ENCODE measurements around the gene SHISAL2A. TPM values are rescaled to one million over a fixed set of nuclear protein-coding genes. Genes with fewer than 3 reads are reported as not detected.

The SHISAL2A gene
- polyA plus RNA-seq, 6 donors from 2014 or later, result 7.4 to 19.6 (median 15.7) TPM

- Mint-ChIP-seq H3K27ac (peak within 1 kb of the TSS; percentile 79 to 95 (median 88)), H3K4me3 (peak within 1 kb of the TSS; percentile 78 to 95 (median 91)), H3K9me3 (peaks cover 0 to 1% (median 0%) of the 10 kb centered on the region in 7 donors), H3K4me1 (peaks cover 49 to 58% (median 54%) of the 10 kb centered on the region in 3 donors), H3K36me3 (no peaks in the 10 kb centered on the region), H3K27me3 (no peaks in the 10 kb centered on the region)
- DNase-seq, result peak; percentile 59
- peak; percentile 79 to 80 for ATAC-seq (ENCODE audit: low read depth in 2 of 2)
Observed at GRCh38 chr1:52601991-52602855, 30.7 kb upstream of the SHISAL2A start, which contains the start of gene GPX7. Gene GPX7, plus strand, starts transcription at chr1:52602371. Its CDS starts 39 bp downstream, at chr1:52602410.

DNA sequence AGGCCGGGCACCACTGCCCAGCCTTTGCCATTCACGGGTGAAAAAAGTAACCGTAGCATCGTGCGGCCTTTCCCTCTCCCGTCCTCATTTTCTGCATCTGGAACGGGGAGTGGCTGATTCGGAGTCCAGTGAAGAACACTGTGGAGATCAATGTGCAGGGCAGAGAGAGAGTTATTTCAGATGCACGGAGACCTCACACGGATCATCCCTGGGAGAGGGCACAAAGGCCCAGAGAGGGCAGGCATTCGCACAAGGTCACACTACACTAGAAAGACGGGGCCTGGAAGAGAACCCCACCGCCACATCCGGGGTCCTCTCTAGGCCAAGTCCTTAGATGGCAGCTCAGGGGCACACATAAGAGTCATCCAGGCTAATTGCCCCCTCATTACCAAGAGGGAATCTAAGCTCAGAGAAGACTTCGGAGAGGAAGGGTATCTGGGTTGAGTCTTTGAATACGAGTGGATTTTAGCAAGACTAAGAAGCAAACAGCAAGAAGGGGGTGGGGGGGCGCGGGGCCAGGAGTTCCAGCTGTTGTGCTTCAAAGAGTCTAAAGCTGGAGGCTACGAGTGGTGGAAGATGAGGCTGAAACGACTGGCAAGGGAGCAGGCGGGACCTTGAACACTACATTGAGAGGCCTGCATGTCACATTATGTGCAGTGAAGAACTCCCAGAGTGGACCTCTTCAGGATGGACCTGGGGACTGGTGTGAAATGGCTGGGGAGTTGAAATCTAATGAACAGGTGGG is 29.9 kb upstream of the SHISAL2A start:
- peak overlapping the region; percentile 78 to 95 (median 91) for H3K4me3 Mint-ChIP-seq
- DNase-seq (no peak), ATAC-seq (ENCODE audit: low read depth in 2 of 2) (peak; percentile 3 to 9)
- no peaks in the 10 kb centered on the region for H3K27me3 Mint-ChIP-seq
- H3K36me3 Mint-ChIP-seq, result no peaks in the 10 kb centered on the region
- H3K4me1 Mint-ChIP-seq, result peaks cover 45 to 66% (median 61%) of the 10 kb centered on the region in 3 donors
- peak overlapping the region; percentile 61 to 93 (median 84) for H3K27ac Mint-ChIP-seq
- H3K9me3 Mint-ChIP-seq, result peaks cover 0 to 1% (median 0%) of the 10 kb centered on the region in 7 donors

GRCh38 chr1:52603630-52604029 is 29.3 kb upstream of the SHISAL2A start:
- Mint-ChIP-seq H3K27me3 (no peaks in the 10 kb centered on the region), H3K9me3 (peaks cover 0 to under 1% (median 0%) of the 10 kb centered on the region in 7 donors), H3K27ac (peak overlapping the region; percentile 44 to 93 (median 84)), H3K4me3 (peak overlapping the region; percentile 78 to 95 (median 91)), H3K4me1 (peaks cover 42 to 68% (median 65%) of the 10 kb centered on the region in 3 donors), H3K36me3 (no peaks in the 10 kb centered on the region)
- no peak for DNase-seq
- ATAC-seq (ENCODE audit: low read depth in 2 of 2), result peak; percentile 2 to 17

GRCh38 chr1:52604063-52604770 is 28.8 kb upstream of the SHISAL2A start:
- H3K9me3 Mint-ChIP-seq, result no peaks in the 10 kb centered on the region
- no peaks in the 10 kb centered on the region for H3K36me3 Mint-ChIP-seq
- peak overlapping the region; percentile 18 to 93 (median 86) for H3K27ac Mint-ChIP-seq
- H3K4me1 Mint-ChIP-seq, result peaks cover 42 to 68% (median 65%) of the 10 kb centered on the region in 3 donors
- no peaks in the 10 kb centered on the region for H3K27me3 Mint-ChIP-seq
- peak overlapping the region; percentile 78 to 95 (median 91) for H3K4me3 Mint-ChIP-seq
- peak; percentile 32 to 34 for ATAC-seq (ENCODE audit: low read depth in 2 of 2)
- peak; percentile 20 for DNase-seq

DNA sequence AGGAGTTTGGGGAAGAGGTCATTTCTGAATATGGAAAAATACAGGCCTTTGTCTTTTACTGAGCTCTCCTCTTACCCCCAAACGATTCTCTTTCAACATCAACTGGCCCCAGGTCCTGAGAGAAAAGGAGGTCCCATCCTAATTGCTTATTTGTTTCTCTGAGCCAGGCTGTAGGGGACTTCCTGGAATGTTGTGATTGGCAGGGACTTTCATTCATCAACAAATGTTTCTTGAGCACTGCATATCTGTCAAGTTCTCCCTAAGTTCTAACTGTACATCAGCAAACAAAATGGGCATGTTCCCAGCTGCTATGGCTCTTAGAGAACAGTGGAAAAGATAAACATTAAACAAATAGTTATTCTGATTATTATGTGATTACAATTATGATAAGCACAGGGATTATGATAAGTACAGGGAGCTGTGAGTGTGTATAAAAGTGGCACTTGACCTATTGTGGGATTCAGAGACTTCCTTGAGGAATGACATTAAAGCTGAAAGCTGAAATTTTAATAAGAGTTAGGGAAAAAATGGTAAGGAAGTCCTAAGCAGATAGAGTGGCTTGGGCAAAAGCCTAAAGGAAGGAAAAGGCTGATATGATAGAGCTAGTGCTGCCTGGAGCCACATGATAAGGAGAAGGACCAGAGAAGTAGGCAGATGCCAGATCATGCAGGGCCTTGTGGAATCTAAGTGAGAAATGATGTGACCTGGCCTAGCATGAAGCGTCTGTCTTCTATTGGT is 19.2 kb upstream of the SHISAL2A start:
- Mint-ChIP-seq H3K27ac (peak overlapping the region in 5 of 6 donors; percentile 46 to 69 (median 51)), H3K4me1 (peaks cover 29 to 46% (median 34%) of the 10 kb centered on the region in 3 donors), H3K4me3 (no peak overlapping the region)

DNA sequence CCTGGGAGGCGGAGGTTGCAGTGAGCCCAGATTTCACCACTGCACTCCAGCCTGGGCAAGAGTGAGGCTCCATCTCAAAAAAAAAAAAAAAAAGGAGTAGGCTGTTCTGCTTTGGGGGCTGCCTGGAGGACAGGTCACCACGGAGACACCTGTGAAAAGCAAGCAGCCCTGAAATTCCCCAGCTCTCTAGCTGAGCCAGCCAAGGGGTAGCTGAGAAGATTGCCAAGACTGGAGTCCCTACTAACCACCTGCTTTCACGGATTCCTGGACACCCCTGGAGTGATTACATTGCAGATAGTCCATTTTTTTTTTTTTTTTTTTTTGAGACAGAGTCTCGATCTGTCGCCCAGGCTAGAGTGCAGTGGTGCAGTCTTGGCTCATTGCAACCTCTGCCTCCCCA is 18.3 kb upstream of the SHISAL2A start:
- no peak for DNase-seq
- no peak overlapping the region for H3K27ac Mint-ChIP-seq
- no peaks in the 10 kb centered on the region for H3K9me3 Mint-ChIP-seq
- H3K4me3 Mint-ChIP-seq, result no peak overlapping the region
- peaks cover 0 to 4% of the 10 kb centered on the region in 2 donors for H3K36me3 Mint-ChIP-seq
- no peak for ATAC-seq (ENCODE audit: low read depth in 2 of 2)
- H3K27me3 Mint-ChIP-seq, result no peaks in the 10 kb centered on the region
- H3K4me1 Mint-ChIP-seq, result peaks cover 29 to 46% (median 34%) of the 10 kb centered on the region in 3 donors

More for the DNA sequence above, 19.2 kb upstream of the SHISAL2A start:
- Mint-ChIP-seq H3K36me3 (peaks cover 0 to 4% of the 10 kb centered on the region in 2 donors), H3K9me3 (no peaks in the 10 kb centered on the region), H3K27me3 (no peaks in the 10 kb centered on the region)
- ATAC-seq (ENCODE audit: low read depth in 2 of 2) (no peak), DNase-seq (no peak)

GRCh38 chr1:52615489-52616042 is 17.4 kb upstream of the SHISAL2A start:
- no peak for ATAC-seq (ENCODE audit: low read depth in 2 of 2)

GRCh38 chr1:52621950-52622349 is 11.0 kb upstream of the SHISAL2A start:
- no peak for ATAC-seq (ENCODE audit: low read depth in 2 of 2)
- Mint-ChIP-seq H3K27ac (peak overlapping the region in 1 of 6 donors; percentile 11), H3K27me3 (no peaks in the 10 kb centered on the region), H3K4me1 (peaks cover 23 to 36% (median 29%) of the 10 kb centered on the region in 3 donors), H3K36me3 (peaks cover 0 to 8% of the 10 kb centered on the region in 2 donors), H3K4me3 (no peak overlapping the region), H3K9me3 (peaks cover 0 to 6% (median 0%) of the 10 kb centered on the region in 7 donors)
- DNase-seq, result no peak

More at GRCh38 chr1:52615489-52616042, 17.4 kb upstream of the SHISAL2A start:
- no peaks in the 10 kb centered on the region for H3K27me3 Mint-ChIP-seq
- peak overlapping the region in 2 of 6 donors; percentile 32 to 82 for H3K27ac Mint-ChIP-seq
- DNase-seq, result no peak
- peaks cover 0 to under 1% (median 0%) of the 10 kb centered on the region in 7 donors for H3K9me3 Mint-ChIP-seq
- peaks cover 34 to 49% (median 38%) of the 10 kb centered on the region in 3 donors for H3K4me1 Mint-ChIP-seq
- no peak overlapping the region for H3K4me3 Mint-ChIP-seq
- peaks cover 4% of the 10 kb centered on the region in 2 donors for H3K36me3 Mint-ChIP-seq

GRCh38 chr1:52623812-52624211 is 9.2 kb upstream of the SHISAL2A start:
- peaks cover 25 to 38% (median 26%) of the 10 kb centered on the region in 3 donors for H3K4me1 Mint-ChIP-seq
- peaks cover 0 to 8% of the 10 kb centered on the region in 2 donors for H3K36me3 Mint-ChIP-seq
- H3K27ac Mint-ChIP-seq, result peak overlapping the region in 1 of 6 donors; percentile 30
- H3K9me3 Mint-ChIP-seq, result peaks cover 0 to 6% (median 0%) of the 10 kb centered on the region in 7 donors
- no peak for ATAC-seq (ENCODE audit: low read depth in 2 of 2)
- DNase-seq, result no peak
- peak overlapping the region in 1 of 8 donors; percentile 47 for H3K4me3 Mint-ChIP-seq
- H3K27me3 Mint-ChIP-seq, result no peaks in the 10 kb centered on the region

GRCh38 chr1:52627028-52627427 is 5.9 kb upstream of the SHISAL2A start:
- H3K27me3 Mint-ChIP-seq, result no peaks in the 10 kb centered on the region
- ATAC-seq (ENCODE audit: low read depth in 2 of 2) (no peak), DNase-seq (no peak)
- H3K36me3 Mint-ChIP-seq, result no peaks in the 10 kb centered on the region
- peaks cover 36 to 63% (median 43%) of the 10 kb centered on the region in 3 donors for H3K4me1 Mint-ChIP-seq
- no peak overlapping the region for H3K4me3 Mint-ChIP-seq
- peaks cover 0 to 3% (median 0%) of the 10 kb centered on the region in 7 donors for H3K9me3 Mint-ChIP-seq
- H3K27ac Mint-ChIP-seq, result peak overlapping the region in 2 of 6 donors; percentile 16 to 77

DNA sequence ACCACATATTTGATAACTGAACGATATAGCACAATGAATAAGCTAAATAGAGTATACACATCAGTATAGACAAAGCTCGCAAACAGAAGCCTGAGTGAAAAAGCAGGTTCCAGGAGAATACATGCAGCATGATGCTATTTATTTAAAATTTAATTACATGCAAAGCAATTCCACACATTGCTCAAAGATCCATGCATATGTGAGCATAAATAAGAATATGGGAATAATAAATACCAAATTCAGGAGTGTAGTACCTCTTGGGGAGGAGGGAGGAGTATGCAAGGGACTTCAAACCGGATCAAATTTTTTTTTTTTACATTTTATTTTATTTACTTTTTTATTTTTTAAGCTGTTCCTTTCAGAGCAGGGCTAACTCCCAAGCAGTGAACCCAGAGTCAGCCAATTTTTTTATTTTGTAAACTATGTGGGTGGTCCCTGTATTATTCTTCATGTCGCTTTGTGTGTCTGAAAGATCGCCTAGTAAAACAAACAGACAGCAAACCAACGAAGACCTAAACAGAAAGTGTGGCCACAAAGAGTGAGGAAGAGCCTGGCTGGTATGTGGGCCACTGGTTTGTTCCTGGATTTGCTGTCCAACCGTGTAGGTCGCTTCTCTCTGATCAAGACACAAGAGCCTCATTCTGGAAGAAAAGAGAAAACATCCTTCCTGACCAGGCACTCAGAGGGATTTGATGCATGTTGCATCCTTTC is 4.2 kb upstream of the SHISAL2A start:
- ATAC-seq (ENCODE audit: low read depth in 2 of 2) (no peak), DNase-seq (no peak)
- Mint-ChIP-seq H3K4me3 (peak overlapping the region in 5 of 8 donors; percentile 3 to 72 (median 53)), H3K36me3 (peaks cover 0 to 4% of the 10 kb centered on the region in 2 donors), H3K4me1 (peaks cover 45 to 70% (median 54%) of the 10 kb centered on the region in 3 donors), H3K9me3 (no peaks in the 10 kb centered on the region), H3K27me3 (no peaks in the 10 kb centered on the region), H3K27ac (peak overlapping the region in 3 of 6 donors; percentile 71 to 86 (median 76))
